ENCODE measurements around the gene EHBP1.
A peak's percentile ranks its signal among the peaks of the same experiment; 100 is the strongest.

EHBP1 gene

DNA sequence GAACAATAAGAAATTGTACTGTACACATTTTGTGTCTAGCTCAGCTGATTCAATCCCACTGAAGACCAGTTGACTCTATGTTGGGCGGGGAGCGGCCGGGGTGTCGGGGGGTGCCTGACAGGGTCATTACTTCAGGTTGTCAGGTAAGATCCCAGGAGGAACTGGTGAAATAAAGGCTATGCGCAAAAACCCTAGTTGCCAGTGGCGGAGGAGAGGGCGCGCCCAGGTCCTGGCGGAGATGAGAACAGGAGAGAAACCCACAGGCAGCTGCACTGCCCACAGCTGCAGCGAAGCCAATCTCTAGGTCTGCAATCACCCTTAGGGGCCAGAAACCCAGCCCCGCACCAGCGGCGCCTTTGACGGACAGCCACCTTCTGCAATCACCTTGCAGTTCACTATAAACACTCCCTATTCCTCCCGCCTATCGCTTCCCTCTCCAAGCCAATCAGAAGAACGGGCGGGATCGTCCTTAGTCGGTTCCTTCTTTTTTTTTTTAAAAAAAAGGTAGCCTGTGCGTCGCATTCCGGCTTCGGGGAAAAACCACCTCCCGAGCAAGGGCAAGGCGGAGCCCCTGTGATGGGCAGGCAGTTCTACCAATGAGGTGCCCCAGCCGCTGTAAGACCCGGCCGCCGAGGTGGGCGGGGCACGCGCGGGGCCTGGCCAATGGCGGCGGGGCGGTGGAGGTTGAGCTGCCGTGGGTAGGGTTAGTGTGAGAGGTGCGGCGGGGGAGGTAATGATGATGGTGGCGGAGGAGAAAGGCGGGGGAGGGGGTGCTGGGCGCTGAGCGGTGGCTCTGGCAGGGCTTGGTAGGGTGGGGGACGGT is at the start of gene EHBP1:
TSS of gene EHBP1 (plus strand) at position 707 of the 823 bp plus-strand sequence. CDS start 1,479 bp downstream, outside the sequence.
- peak; percentile 98 for DNase-seq (ENCODE audit: low spot score)

DNA sequence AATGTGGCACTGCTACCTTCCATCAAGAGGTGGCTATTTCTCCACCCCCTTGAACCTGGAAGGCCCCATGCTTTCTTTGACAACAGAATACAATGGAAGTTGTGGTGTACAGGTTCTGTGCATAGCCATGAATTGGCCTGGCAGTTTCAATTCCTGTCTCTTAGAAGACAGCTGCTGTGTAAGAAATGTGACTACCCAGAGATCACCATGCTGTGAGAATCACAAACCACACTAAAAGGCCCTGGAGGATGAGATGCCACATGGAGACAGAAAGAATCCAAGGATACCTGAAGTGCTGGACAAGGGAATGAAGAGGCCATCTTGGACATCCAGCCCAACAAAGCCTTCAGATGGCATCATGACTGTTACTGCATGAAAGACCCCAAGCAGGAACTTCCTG is 47.7 kb upstream of the EHBP1 start:
- no peak for DNase-seq (ENCODE audit: low spot score)

DNA sequence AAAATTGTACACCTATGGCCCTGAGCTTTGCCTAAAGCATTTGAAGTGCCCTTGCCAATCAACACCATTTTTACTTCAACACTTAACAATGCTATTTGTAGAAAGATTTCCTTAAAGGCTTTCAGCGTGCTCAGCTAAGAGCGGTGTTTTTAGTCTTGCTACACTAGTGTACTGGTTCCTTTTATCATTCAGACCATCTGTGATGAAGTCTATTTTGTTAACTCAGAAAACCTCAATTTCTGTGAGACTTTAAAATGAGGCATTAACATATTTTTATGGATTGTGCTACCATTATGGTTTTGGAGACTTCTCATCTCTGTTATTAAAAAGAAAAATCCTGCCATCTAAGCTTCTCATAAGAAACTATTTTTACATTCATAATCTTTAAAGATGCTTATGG is 46.6 kb upstream of the EHBP1 start:
- DNase-seq (ENCODE audit: low spot score), result no peak

DNA sequence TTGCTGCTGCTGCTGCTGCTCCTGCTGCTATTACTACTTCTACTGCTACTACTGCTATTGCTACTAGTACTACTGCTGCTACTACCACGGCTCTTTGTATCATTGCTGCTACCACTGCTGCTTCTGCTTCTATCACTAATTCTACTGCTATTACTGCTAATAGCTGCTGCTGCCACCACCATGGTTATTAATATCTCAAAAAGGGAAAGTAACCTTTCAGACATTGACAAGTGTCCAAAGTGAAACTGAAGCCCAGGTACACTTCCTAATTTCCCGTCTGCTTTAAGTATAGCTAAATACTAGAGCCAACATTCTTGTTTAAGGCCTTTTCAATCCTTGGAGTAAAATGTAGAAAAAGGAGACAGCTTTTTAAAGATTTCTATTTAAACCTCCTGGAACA is 45.4 kb upstream of the EHBP1 start:
- DNase-seq (ENCODE audit: low spot score), result no peak

DNA sequence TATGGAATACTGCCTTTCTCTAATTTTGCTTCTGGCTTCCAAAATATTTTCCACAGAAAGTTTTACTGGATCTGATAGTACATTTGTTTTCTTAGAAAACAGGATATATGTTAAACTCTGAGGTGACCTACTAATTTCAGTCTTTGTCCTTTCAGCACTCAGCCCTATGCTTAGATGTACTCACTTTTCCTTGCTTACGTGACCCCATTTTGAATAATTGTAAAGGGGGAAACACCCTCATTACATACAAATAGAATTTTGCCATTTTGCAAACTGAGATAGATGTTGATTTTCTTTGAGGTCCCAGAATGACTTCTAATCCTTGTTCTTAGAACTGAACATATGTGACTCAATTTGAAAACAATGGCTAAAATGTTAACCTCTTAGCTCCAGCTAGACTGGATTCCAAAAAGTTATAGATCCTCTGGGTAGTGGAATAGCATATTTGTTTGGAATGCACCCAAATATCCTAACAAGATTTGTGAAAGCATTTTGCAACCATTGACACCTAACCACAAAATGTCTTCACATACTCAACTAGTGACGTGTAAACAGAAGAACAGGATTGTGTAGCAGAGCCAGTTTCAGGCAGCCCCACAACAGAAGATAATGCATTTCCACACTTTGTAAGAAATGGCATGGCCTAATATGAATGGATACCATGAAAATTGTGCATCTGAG is 44.8 kb upstream of the EHBP1 start:
- no peak for DNase-seq (ENCODE audit: low spot score)

DNA sequence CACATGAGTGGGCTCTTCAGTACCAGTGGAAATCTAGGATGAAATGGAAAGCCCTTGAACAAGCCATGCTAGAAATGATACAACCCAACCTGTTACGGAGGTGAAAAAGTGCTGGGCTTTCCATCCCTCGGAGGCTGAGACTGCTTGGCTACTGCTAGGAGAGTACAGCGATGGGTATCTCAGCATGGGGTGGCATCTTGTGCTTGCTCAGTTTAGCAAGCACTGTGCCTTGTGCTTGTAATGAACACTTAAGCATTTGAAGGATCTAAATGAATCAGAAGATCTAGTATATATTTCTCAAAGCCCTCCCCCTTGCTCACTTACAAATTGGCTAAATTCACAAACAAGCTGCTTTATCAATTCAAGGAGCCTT is 44.3 kb upstream of the EHBP1 start:
- DNase-seq (ENCODE audit: low spot score), result no peak

DNA sequence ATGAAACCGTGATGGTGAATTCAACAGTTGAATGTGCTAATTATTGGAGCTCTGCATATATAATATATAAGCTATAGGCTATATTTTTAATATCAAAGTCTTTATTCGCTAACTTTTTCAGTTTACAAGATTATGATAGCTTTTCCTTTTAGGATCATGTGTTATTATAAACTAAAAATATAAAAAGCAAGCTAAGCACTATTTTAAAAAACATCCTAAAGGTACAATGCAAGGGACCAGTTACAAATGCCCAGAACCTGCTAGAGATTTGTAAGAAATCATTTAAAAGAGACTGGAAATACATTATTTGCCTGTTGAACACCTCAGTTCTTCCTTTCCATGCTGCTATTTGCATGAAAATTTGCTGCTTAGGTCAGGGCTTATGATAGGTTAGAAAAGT is 43.4 kb upstream of the EHBP1 start:
- no peak for DNase-seq (ENCODE audit: low spot score)

DNA sequence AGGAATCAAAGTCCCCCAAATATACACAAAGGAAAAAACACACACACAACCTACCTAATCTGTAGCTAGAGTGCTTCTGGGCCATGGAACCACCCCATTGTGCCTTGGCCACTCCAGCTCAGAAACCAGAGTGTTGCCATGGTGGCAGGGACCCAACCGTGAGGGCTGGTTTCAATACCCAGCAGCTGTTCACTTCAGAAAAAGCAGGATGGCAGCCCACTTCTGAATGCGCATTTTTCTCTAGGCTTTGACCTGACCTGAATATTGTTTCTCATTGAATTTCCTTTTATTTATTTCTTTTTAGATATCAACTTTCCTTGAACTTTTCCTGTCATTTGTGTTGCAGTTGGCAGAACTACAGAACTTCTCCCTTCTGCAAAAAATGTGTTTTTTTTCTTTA is 43.0 kb upstream of the EHBP1 start:
- DNase-seq (ENCODE audit: low spot score), result no peak

DNA sequence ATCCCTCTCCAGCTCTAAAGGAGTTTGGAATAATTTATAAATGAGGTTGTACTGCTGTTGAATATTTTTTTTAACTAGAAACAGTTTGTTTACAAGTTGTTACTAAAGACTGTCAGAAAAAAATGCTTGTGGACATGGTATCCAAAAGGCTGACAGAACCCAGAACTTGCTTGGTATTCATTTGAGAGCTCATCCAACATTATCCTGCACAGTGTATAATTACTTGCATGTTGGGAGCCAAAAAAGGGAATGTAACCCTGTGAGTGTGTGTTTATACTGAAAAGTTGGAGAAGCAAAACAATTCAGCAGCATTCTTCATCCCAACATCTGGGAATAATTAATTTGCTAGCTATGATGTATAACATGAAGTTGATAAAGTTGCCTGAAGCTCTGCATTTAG is 42.1 kb upstream of the EHBP1 start:
- DNase-seq (ENCODE audit: low spot score), result no peak

DNA sequence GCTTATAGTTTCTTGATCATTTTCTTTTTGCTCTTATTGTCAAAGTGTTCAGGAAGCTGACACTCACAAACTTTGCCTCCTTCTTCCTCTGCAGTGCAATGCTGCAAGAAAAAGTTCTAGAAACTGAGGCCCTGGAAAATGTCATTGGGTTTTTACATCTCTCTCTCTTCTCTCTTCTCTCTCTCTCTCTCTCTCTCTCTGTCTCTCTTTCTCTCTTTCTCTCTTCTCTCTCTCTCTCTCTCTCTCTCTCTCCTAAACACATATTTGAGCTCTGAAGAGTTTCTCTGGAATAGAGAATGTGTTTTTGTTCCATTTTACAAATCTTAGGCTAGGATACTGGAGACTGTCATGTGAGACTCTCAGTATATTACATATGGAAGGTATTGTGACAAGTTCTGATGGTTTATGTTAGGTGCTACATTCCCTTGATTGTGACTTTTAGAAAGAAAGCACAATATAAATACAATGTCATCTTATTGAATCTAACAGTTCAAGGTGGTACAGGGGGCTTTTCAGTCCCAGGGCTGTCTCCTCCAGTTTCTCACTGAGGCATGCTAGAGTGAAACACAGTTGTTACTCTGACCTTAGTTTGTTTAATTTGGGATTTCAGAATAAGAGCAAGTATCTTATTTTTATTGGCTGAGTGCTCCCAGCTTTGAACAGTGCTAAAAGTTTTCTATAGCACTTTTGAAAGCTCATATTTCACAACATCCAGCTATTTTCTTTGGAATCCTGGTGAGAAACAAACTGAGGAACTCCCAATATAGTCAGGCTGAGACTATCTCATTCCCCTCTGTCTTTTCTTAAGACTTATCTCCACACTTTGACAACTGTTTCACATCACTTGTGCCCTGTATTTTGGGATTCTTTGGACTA is 41.4 kb upstream of the EHBP1 start:
- no peak for DNase-seq (ENCODE audit: low spot score)

DNA sequence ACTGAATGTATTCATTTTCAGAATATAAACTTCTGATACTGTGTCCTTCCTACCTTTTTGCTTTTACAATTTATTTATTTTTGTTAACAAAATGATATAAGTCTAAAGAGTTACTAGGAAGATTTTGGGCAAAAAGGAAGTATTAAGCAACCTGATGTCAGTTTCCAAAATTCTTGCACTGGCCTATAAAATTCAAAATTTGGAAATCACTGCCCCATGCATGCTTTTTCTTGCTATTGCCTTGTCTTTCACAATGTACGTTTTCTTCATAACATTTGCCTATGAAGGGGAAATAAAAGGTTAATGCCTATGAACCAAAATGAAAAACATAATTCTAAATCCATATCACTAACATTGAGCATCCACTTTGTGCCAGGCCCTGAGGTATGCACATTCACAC is 40.1 kb upstream of the EHBP1 start:
- DNase-seq (ENCODE audit: low spot score), result no peak

DNA sequence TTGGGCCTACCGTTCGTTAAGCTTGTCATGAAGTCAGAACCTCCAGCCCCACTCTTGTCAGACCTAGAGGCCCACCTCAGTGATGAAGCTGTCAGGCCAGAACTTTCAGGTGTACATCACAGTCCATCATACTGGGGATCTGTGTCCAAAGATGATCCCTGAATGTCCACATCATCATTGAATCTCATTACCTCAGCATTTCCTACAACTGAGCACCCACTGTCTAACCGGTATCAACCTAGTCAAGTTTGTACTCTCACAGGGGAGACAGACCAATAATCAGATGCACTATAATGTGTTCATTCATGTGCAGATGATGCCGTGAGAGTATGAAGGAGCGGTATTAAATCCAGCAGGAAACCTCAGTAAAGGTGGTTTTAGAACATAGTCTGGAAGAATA is 36.3 kb upstream of the EHBP1 start:
- DNase-seq (ENCODE audit: low spot score), result no peak

DNA sequence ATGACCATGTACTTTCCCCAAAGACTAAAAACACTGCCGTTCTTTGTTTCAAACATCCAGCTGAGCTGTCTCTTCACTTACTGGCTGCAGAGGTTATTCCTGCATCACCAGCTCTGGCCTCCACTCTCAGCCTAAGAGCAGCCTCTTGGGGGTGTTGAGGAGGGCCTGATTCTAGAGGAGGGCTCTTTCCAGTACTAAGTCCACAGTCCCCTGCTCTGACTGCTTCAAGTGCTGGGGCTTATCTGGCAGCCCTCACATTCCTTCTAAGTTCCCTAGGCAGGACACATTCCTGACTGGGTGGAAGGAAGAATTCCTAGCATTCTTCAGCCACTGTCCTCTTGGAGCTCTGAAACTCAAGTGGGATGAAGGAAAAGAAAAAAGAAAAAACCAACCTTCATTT is 32.9 kb upstream of the EHBP1 start:
- peak; percentile 65 for DNase-seq (ENCODE audit: low spot score)

DNA sequence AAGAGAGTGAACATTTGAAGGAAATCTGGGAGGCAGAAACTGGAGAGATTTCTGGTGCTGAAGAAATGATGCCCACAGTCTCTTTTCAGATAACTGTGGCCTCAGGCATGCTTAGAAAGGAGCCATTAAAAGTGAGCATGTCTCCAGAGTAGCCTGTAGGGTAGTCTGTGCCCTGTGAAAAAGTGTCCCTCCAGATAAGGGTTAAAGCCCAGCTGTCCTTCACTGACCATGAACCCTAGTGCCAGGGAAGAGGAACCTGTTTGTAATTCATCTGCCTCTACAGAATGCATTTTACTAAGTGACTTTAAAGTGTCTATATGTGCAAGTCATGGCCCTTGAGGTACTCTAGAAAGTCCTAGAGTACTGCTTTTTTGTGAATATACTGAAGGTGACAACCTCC is 30.5 kb upstream of the EHBP1 start:
- no peak for DNase-seq (ENCODE audit: low spot score)

DNA sequence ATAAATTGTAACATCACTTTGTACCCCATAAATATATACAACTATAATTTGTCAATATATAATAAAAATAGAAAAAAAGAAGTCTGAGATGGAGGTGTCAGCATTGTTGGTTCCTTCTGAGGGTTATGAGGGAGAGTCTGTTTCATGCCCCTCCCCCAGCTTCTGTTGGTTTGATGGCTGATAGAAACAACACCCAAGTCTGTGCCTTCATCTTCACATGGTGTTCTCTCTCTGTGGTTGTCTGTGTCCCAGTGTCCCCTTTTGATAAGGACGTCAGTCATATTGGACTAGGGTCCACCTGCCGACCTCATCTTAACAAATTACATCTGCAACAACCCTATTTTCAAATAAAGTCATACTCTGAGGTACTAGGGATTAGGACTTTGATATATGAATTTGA is 20.3 kb upstream of the EHBP1 start:
- DNase-seq (ENCODE audit: low spot score), result no peak

DNA sequence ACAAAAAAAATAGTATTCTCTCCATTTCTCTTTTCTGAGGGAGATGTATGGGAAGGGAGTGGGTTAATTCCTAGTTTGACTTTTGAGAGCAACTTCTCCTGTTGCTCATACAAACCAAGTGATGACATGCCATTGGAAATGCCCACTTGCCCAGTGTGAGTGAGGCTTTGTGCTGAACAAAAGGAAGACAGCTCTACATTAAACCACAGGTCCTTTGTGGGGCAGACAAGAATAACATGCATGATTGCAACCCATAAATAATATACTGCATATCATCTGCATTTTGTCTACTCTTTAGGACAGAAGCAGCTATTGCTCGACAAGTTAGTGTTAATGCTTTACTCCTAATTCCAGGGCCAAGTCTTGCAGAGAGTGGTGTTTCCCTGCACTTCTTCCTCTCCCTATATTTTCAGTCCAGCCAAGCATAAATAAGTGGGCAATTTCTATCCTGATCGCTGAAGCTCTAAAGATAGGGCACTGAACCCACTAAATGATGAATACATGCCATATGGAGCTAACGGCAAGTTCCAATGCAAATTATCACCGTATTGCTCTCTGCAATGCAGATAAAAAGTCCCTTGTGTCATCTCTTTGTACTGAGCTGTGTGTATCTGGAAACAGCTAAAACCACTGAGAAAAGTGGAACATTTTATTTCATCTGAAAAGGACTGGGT is 19.4 kb upstream of the EHBP1 start:
- no peak for DNase-seq (ENCODE audit: low spot score)

DNA sequence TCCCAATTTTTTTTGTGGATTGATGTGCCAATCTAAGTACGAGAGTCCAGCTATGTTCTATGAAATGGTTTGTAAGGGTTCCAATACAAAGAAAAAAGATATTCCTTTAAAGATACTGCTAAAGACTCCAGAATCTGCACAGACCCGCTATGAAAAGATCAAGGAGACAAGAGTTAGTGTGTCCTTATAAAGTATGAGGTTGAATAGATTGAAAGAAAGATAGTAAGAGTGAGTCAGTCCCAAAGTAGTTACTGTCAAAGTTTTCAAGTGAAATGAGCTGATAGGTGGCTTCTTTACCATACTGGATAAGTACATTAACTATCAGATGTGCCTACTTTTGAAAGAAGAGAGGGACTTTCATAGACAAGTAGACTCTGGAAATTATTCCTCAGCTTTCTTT is 17.9 kb upstream of the EHBP1 start:
- no peak for DNase-seq (ENCODE audit: low spot score)

DNA sequence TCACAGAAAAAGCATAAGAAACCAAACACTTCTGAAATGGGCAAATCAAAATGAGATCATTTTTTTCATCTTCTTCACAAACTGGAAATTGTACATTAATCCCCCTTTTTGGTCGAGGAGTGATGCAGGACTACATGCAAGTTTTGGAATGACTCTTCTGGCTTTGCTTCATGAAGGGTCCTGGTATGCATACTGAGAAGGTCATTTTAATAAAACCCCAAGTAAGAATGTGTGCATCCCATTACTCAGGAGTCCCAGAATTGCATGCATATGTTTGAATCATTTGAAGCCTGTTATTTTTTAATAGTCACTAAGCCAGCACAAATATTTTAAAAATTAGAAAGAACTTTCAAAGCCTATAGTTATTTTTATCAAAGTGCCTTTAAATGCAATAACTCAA is 16.7 kb upstream of the EHBP1 start:
- DNase-seq (ENCODE audit: low spot score), result no peak

DNA sequence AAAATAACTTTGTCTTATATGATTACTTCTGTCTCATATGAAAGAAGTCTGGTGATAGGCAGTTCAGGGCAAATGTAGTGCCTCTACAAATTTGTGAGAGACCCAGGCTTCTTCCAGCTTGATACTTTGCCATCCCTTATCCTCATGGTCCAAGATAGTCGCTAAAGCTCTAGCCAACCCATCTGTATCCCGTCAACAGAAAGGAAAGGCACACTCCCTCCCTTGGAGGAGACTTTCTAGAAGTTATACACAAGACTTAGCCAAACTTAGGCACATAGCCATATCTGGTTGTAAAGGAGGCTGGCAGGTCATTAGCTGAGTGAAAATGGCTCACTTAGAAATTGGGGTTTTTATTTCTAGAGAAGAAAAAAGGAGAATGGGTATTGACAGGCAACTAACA is 14.3 kb upstream of the EHBP1 start:
- DNase-seq (ENCODE audit: low spot score), result no peak

DNA sequence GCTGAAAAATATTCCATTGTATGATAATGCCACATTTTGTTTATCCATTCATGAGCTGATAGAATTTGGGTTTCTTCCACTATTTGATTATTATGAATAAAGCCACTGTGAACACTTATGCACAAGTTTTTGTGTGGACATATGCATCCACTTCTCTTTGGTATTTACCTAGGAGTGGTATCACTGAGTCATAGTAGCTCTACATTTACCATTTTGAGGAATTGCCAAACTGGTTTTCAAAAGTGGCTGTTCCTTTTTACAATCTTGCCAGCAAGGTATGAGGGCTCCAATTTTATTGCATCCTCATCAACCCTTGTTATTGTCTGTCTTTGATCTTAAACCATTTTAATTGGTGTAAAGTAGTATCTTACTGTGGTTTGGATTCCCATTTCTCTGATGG is 13.3 kb upstream of the EHBP1 start:
- no peak for DNase-seq (ENCODE audit: low spot score)

DNA sequence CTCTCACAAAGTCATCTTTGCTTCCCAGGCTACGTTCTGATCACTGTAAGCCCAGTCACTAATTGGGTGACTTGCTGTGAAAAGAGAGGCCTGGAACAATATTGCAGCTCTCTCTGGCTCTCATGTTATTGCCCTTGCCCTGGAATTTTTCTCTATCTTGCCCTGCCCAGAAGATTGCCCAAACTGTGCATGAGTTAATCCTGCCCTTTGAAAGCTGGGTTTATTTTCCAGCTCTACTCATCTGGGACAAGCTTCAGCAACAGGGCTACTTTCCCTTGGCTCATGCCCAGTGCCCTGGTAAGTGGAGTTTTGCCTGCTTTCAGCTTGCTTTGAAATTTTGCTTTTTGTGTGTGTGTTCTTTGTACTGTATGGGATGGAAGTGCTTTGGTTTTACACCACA is 6.9 kb upstream of the EHBP1 start:
- no peak for DNase-seq (ENCODE audit: low spot score)

DNA sequence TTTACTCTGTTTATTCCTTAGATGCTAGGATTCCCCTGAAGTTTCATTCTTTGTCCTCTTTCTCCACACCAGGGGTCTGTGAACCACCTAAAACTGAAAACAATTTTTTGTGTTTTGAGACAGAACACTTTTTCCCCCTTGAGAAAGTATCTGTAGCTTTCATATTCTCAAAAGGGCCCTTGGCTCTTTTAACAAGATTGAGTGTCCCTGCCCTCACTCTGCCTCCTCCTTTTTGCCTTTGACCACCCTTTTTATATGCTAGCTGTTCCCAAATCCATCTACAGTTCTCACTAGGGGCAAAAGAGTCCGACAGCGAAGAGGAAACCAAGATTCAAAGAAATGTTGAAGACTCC is 883 bp upstream of the EHBP1 start:
- DNase-seq (ENCODE audit: low spot score), result no peak
